G401.6 (cell line): Measurements from ENCODE around the gene SMYD3.
"Not testable (repeated sequence)": the region's sequence is repeated elsewhere in the genome, so short reads cannot be mapped to it uniquely, and the experiment has no call there.

ENCODE experiments used
- FAIRE-seq: peaks from 2 replicates; lab custom pipeline; 2012; peaks lifted over from hg19 to GRCh38; lab: Jason Lieb, UNC

The SMYD3 gene

DNA sequence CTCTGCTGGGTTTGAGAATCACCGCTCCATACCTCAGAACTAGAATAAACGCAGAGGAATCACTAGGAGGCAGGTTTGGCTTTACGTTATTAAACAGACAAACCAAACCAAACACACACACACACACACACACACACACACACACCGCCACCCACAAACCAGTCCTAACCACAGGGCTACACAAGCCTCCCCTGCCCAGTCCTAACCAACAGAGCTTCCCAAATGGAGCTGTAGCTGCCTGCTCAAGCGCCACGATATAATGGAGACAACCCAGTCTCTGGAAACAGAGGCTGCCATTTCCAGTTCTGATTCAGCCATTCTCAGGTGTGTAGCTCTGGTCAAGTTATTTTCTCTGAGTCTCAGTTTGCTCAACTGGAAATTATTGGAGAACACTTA lies 519.1 kb downstream of the SMYD3 start:
- no peak for FAIRE-seq

DNA sequence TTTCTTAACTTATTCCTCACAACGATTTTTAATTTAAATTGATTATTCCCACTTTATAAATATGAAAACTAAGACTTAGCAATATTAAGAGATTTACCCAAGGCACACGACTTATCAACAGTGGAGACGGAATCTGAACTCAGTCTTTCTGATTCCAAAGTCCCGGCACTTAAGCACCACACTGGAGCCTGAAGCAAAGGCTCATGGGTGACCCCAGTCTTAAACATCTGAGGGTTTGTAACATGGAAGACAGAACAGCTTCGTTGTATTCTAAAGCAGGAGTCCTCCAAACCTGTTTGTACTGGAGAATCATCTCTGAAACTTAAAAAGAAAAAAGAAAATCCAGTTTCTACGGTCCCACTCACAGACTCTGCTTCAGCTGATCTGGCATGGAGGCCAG lies 519.5 kb downstream of the SMYD3 start:
- no peak for FAIRE-seq

DNA sequence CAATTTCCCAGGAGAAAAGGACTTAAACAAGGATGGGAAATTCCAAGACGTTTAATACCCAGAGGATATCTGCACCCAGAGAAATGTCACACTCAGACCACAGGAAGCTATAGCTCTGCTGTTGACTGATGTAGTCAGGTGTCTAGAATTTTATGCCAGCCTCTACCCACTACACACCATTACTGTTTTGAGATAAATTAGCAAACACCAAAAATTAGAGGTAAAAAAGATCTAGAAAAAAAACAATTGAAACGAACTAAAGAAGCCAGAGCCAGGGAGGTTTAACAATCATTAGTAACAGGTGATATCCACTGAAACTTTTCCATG lies 519.9 kb downstream of the SMYD3 start:
- FAIRE-seq: no peak

- no peak for FAIRE-seq
Observed at GRCh38 chr1:245986404-245987218, 520.5 kb downstream of the SMYD3 start.

DNA sequence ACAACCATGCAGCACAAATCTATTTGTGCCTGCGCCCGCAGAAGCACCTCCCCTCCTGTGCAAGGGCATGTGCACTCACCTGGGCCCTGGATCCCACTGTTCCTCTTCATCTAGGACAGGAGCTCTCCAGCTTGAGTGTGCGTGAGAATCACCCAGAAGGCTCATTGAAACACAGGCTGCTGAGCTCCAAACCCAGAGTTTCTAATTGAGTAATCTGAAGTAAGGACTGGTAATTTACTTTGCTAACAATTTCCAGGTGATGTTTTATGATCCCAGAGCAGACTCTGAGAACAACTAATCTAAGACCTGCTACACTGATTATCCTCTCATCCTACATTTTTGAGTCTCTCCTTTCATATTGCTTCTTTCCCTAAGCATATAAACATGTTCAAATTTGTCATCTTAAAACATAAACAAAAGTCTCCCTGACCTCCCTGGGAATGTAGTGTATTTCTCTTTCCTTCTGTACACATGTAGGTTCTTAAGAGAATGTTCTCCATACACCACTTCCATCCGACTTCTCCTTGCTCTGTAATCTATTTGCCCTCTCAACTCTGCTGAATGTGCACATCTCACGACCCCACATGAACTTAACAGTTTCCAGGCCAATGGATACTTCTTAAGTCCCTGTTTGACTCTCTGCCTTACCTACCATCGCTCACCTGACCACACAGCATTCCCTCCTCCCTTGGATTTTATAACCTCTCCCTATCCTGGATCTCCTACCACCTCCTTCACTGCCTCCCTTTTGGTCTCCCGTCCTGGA lies 522.5 kb downstream of the SMYD3 start:
- no peak for FAIRE-seq

GRCh38 chr1:245983294-245983967 lies 523.6 kb downstream of the SMYD3 start:
- FAIRE-seq: no peak

DNA sequence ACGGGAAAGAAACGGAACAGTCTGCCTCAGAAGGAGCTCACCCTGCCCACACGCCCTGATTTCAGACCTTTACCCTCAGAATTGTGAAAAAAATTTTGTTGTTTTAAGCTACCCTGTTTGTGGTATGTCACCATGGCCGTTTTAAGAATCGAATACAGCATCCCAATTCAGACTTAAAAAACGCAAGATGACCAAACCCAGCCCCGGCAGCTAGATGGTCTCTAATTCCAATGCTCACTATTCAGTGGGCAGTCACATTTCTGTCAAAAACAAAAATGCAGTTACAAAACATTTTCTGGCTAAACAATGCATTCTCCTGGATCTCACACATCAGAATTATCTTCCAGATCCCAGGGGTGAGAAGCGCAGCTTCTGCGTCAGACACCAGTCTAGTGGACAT lies 527.5 kb downstream of the SMYD3 start:
- no peak for FAIRE-seq

DNA sequence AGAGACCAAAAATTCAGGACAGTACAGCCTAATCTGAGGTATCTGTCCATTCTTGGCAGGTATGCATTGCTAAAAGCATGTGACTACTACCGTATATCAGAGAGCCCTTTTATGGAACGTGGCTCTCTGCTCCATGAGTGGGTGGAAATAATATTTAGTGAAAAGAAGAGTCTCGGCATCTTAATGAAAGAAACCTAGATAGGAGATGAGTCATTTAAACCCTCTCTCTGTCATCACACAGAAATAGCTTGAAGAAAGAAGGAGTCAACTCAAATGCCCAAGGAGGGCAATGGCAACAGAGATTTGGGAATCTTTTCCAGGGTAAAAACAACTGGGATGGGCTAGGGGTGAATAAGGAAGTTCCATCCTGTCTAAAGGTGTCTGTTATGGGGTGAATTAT lies 528.2 kb downstream of the SMYD3 start:
- no peak for FAIRE-seq

- no peak for FAIRE-seq
Observed at GRCh38 chr1:245972476-245972875, 534.6 kb downstream of the SMYD3 start.

- FAIRE-seq: no peak
Observed at GRCh38 chr1:245971711-245972085, 535.4 kb downstream of the SMYD3 start.

DNA sequence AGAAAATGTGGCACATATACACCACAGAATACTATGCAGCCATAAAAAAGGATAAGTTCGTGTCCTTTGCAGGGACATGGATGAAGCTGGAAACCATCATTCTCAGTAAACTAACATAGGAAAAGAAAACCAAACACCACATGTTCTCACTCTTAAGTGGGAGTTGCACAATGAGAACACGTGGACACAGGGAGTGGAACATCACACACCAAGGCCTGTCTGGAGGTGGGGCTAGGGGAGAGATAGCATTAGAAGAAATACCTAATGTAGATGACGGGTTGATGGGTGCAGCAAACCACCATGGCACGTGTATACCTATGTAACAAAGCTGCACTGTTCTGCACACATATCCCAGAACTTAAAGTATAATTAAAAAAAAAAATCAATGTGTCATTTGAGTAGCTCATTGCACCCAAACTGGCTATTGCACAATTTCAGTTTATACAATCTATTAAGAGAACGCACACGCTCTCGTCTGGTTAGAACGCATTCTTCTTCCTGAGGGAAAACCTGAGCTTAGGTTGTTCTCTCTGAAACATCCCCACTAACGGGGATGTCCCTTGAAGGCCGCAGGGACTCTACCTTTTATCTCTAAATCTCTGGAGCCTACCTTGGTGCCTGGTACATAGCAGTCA lies 535.9 kb downstream of the SMYD3 start:
- not testable (repeated sequence) for FAIRE-seq

DNA sequence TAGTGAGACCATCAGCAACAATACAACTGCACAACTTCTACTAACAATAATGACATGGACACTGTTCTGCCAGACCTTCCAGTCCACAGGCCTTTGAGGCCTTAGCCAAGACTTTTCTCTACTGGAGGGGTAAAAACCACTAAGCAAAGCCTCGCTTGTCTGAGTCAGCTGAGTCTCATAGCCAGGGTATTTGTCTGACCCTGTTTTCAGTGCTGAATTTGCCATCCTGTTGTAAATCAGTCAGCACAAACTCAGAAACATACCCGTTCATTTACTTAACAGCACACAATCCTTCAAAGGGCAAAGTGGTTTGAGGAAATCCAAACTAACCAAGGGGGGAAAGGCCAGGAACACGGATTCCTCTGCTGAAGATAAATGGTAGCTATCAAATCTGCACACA lies 537.8 kb downstream of the SMYD3 start:
- FAIRE-seq: no peak

GRCh38 chr1:245968775-245969174 lies 538.3 kb downstream of the SMYD3 start:
- FAIRE-seq: no peak

GRCh38 chr1:245965398-245965797 lies 541.7 kb downstream of the SMYD3 start:
- FAIRE-seq: no peak

DNA sequence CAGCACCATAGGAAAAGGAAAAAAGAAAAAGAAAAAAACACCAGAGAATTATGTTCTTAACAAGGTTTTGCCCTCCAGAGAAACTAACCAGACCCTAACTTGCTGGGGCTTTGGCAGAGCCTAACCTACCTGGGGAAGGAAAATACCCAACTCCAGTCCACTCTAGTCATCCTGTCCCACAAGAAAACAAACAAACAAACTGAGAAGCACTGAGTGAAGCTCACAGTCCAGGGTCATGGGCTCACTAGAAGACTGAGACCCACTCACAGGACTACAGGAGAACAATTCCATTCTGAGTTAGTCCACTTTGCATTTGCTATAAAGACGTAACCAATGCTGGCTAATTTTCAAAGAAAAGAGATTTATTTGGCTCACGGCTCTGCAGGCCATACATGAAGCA lies 543.4 kb downstream of the SMYD3 start:
- no peak for FAIRE-seq

DNA sequence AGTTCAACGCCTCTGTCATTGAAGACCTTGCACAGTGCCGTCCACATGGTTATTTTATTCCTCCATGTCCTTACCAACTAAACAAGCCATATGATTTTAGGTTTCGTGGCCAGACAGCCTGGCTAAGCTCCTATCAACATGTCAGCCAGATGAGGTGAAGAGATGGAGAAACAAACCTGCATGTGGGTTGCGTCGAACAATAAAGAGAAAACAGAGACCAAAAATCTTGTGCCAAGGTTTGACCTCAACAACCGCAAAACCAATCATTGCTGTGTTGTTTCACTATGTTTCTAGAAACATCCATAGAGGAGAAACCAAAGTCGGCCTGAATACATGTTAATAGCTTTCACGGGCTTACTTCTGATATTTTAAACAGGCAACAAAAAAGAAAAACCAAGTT lies 544.6 kb downstream of the SMYD3 start:
- FAIRE-seq: no peak

GRCh38 chr1:245961137-245961540 lies 545.9 kb downstream of the SMYD3 start:
- FAIRE-seq: no peak

DNA sequence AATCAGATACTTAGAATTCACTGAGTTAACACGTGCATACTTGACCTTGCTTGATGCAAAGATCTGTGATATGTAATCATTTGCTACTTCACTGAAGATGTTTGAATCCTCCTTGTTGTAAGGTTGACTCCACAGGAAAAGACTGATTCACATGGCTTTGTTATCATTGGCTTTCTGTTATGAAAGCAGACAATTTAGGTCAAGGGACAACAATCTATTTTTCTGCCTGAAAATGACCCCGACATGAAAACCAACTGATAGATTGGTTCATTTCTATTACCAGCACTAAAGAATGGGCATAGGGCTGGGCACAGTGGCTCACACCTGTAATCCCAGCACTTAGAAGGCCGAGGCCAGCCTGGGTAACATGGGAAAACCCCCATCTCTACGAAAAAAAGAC lies 546.9 kb downstream of the SMYD3 start:
- FAIRE-seq: no peak

DNA sequence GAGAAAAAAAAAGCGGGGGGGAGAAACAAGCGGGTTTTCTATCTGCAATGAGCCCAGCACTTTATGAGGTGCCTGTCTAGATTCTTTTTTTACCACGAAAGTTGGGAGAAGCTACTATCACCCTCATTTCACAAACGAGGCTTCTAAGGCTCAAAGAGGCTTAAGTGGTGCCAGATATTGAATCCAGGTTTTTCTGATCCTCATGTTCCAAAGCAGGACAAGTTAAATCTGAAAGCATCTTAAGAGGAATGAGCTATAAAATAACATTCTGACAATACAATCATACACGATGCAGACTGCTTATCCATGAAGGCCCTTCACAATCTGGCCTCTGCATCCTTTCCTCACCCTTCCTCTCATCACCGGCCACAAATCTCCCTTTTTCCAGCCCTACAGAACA lies 549.1 kb downstream of the SMYD3 start:
- no peak for FAIRE-seq

DNA sequence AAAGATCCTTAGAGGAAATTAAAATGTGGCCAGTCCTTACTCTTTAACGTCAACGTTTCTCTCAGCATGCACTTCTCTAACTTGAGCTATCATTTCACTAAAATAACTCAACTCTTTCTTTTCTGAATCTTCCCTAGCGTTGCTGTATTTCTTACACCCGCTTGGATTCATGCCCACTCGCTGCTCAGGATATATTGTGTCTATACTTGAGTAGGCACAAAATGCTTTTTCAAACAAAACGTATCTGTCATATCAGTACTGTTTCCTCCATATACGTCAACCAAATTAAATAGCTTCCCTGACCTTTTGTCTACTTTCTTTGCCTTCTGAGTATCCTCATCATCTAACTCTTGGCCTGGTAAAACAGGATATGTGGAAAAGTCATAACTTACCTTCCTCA lies 549.7 kb downstream of the SMYD3 start:
- FAIRE-seq: no peak

DNA sequence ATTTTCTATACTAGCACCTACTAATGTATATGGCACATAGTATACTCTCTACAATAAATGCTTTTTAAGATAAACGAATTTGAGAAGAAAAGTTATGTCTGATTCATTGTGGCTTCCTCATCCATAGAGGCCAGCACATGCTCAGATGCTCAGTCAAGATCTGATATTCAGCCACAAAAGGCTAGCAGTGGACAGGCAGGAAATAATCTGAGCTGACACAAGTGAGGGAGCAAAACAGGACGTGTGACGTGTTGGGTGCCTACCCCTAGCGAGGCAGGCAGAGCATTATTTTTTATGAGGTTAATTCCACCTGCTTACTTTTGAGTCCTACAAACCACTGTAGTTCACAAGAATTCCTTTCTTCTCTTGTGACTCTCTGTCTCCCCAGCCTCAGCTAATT lies 550.9 kb downstream of the SMYD3 start:
- FAIRE-seq: no peak

DNA sequence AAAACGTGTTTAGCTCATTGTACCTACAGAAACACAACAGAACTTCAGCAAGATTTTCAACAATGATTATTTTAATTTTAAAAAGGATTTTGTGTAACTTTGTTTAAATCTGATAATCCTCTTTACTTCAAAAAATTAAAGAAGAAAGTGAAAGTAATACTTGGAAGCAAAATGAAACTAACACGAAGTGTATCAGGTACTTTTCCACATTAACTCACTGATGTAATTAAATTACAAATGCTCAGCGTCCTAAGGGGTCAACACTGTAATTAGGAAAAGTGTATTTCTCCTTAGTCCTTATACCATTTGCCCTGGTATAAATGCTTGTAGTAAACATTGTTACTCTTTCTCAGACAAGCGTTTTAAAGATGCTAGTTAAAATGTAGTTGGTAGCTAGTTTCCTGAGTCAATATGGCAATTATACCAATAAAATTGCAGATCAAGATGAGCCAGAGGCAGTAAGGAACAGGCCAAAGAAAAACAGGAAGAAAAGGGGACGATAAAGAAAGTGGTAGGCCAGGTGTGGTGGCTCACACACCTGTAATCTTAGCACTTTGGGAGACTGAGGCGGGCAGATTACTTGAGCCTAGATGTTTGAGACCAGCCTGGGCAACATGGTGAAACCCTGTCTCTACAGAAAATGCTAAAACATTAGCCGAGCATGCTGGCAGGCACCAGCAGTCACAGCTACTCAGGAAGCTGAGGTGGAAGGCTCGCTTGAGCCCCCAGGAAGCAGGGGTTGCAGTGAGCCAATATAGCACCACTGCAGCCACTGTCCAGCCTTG lies 553.0 kb downstream of the SMYD3 start:
- FAIRE-seq: no peak
